ENCODE results near the gene APOC1.
A peak's percentile ranks its signal among the peaks of the same experiment; 100 is the strongest.
"Not testable (repeated sequence)": the region's sequence is repeated elsewhere in the genome, so short reads cannot be mapped to it uniquely, and the experiment has no call there.

Gene APOC1

GRCh38 chr19:44914433-44915206 is at the start of gene APOC1:
TSS of gene APOC1 (plus strand) at chr19:44914608. CDS start at chr19:44914892, 284 bp downstream.
- peak; percentile 43 to 50 for DNase-seq (ENCODE audit: low read depth in 2 of 2)

GRCh38 chr19:44865196-44865767 is 49.1 kb upstream of the APOC1 start:
- DNase-seq (ENCODE audit: low read depth in 2 of 2), result no peak

- DNase-seq (ENCODE audit: low read depth in 2 of 2), result no peak
Observed at GRCh38 chr19:44866664-44867063, 47.7 kb upstream of the APOC1 start.

- no peak for DNase-seq (ENCODE audit: low read depth in 2 of 2)
Observed at GRCh38 chr19:44867578-44867977, 46.8 kb upstream of the APOC1 start.

GRCh38 chr19:44869733-44870470 is 44.5 kb upstream of the APOC1 start:
- DNase-seq (ENCODE audit: low read depth in 2 of 2), result no peak

- DNase-seq (ENCODE audit: low read depth in 2 of 2), result no peak
Observed at GRCh38 chr19:44871809-44872208, 42.6 kb upstream of the APOC1 start.

GRCh38 chr19:44872661-44873060 is 41.7 kb upstream of the APOC1 start:
- DNase-seq (ENCODE audit: low read depth in 2 of 2), result no peak

- DNase-seq (ENCODE audit: low read depth in 2 of 2), result no peak
Observed at GRCh38 chr19:44874317-44874716, 40.1 kb upstream of the APOC1 start.

GRCh38 chr19:44875666-44876451 is 38.5 kb upstream of the APOC1 start:
- no peak for DNase-seq (ENCODE audit: low read depth in 2 of 2)

GRCh38 chr19:44876930-44877535 is 37.4 kb upstream of the APOC1 start:
- no peak for DNase-seq (ENCODE audit: low read depth in 2 of 2)

- DNase-seq (ENCODE audit: low read depth in 2 of 2), result no peak
Observed at GRCh38 chr19:44878120-44878865, 36.1 kb upstream of the APOC1 start.

GRCh38 chr19:44879309-44880065 is 34.9 kb upstream of the APOC1 start:
- DNase-seq (ENCODE audit: low read depth in 2 of 2), result no peak

- no peak for DNase-seq (ENCODE audit: low read depth in 2 of 2)
Observed at GRCh38 chr19:44882063-44882462, 32.3 kb upstream of the APOC1 start.

- DNase-seq (ENCODE audit: low read depth in 2 of 2), result not testable (repeated sequence)
Observed at GRCh38 chr19:44882619-44883397, 31.6 kb upstream of the APOC1 start.

GRCh38 chr19:44883922-44884321 is 30.5 kb upstream of the APOC1 start:
- DNase-seq (ENCODE audit: low read depth in 2 of 2), result no peak

- DNase-seq (ENCODE audit: low read depth in 2 of 2), result no peak
Observed at GRCh38 chr19:44884566-44884965, 29.8 kb upstream of the APOC1 start.

- no peak for DNase-seq (ENCODE audit: low read depth in 2 of 2)
Observed at GRCh38 chr19:44886141-44886540, 28.3 kb upstream of the APOC1 start.

- DNase-seq (ENCODE audit: low read depth in 2 of 2), result no peak
Observed at GRCh38 chr19:44887648-44888047, 26.8 kb upstream of the APOC1 start.

GRCh38 chr19:44888335-44888734 is 26.1 kb upstream of the APOC1 start:
- DNase-seq (ENCODE audit: low read depth in 2 of 2), result not testable (repeated sequence)
